Hepatocyte (in vitro differentiated cells): Measurements from ENCODE around the gene RACK1. TPM values are rescaled to one million over a fixed set of nuclear protein-coding genes. Genes with fewer than 3 reads are reported as not detected.
A peak's percentile ranks its signal among the peaks of the same experiment; 100 is the strongest.

ENCODE experiments used
- DNase-seq: peaks from one replicate; pipeline ENCODE4 v3.0.0-alpha.2; 2016; ENCODE audit warnings: low spot score
- H2AFZ ChIP-seq: fragments of 200-600 bp; sonication (generic); 2 replicates; pipeline ENCODE4 v1.6.0; 2016; ENCODE audit warnings: antibody characterized with exemption, mild to moderate bottlenecking
- H3K27ac ChIP-seq: fragments of 200-600 bp; sonication (generic); 2 replicates; pipeline ENCODE4 v1.5.1; 2016; ENCODE audit warnings: mild to moderate bottlenecking
- H3K27me3 ChIP-seq: fragments of 200-600 bp; sonication (generic); 2 replicates; pipeline ENCODE4 v1.6.1; 2016
- H3K36me3 ChIP-seq: fragments of 200-600 bp; sonication (generic); replicated peaks from 2 replicates; pipeline ENCODE4 v1.5.1; 2016; ENCODE audit warnings: low read depth; ENCODE audit not compliant: insufficient read depth
- H3K4me1 ChIP-seq: fragments of 200-600 bp; sonication (generic); 2 replicates; pipeline ENCODE4 v1.5.1; 2016; ENCODE audit warnings: mild to moderate bottlenecking, moderate library complexity; ENCODE audit not compliant: insufficient read depth
- H3K4me2 ChIP-seq: fragments of 200-600 bp; sonication (generic); 2 replicates; pipeline ENCODE4 v1.6.0; 2016
- H3K4me3 ChIP-seq: fragments of 200-600 bp; sonication (generic); 2 replicates; pipeline ENCODE4 v1.5.1; 2016; ENCODE audit warnings: mild to moderate bottlenecking
- H3K79me2 ChIP-seq: fragments of 200-600 bp; sonication (generic); 2 replicates; pipeline ENCODE4 v1.6.0; 2017; ENCODE audit warnings: mild to moderate bottlenecking
- H3K9me2 ChIP-seq: fragments of 200-600 bp; sonication (generic); replicated peaks from 2 replicates; pipeline ENCODE4 v1.6.0; 2017; ENCODE audit warnings: mild to moderate bottlenecking; ENCODE audit not compliant: insufficient read depth
- H3K9me3 ChIP-seq: fragments of 200-600 bp; sonication (generic); 2 replicates; pipeline ENCODE4 v1.5.1; 2016; ENCODE audit warnings: low read depth, mild to moderate bottlenecking
- H4K20me1 ChIP-seq: fragments of 200-600 bp; sonication (generic); 2 replicates; pipeline ENCODE4 v1.6.0; 2016; ENCODE audit warnings: mild to moderate bottlenecking; ENCODE audit not compliant: insufficient read depth, poor library complexity, severe bottlenecking
- EZH2 ChIP-seq: fragments of 200-600 bp; sonication (generic); IDR thresholded peaks from 2 replicates; pipeline ENCODE4 v1.6.1; 2016; ENCODE audit warnings: antibody characterized with exemption, mild to moderate bottlenecking, borderline replicate concordance
- EZH2phosphoT487 ChIP-seq: fragments of 200-600 bp; sonication (generic); IDR thresholded peaks from one replicate; pipeline ENCODE4 v1.6.1; 2018; ENCODE audit warnings: antibody characterized with exemption, mild to moderate bottlenecking, low read depth, moderate library complexity; ENCODE audit not compliant: unreplicated experiment, severe bottlenecking
- WGBS: methylation state at CpG from one replicate; pipeline ENCODE4 v1.1.6; 2016; ENCODE audit warnings: low lambda C conversion rate; ENCODE audit errors: missing lambda C conversion rate; 5-methylcytosine and 5-hydroxymethylcytosine counted together
- polyA plus RNA-seq: library from polyadenylated mRNA; unstranded; fragments of >200 nt; fragmentation: Nextera tagmentation; extraction: Ambion mirVana; gene quantifications from 2 replicates; pipeline ENCODE4 v1.2.1, GENCODE V29; 2016
- total RNA-seq: library from RNA; depleted of rRNA; stranded (reverse); fragments of >200 nt; gene quantifications from 2 replicates; pipeline ENCODE4 v1.2.3, GENCODE V29; 2014
- TF ChIP-seq, protein P1 (sequence below): fragments of 200-600 bp; sonication (generic); IDR thresholded peaks from 2 replicates; pipeline ENCODE4 v1.5.1; 2016; ENCODE audit warnings: antibody characterized with exemption, mild to moderate bottlenecking; ENCODE audit not compliant: poor library complexity

The RACK1 gene
- total and polyA plus RNA-seq, 2 experiments from 2014 or later, result 680 to 2,199 TPM

GRCh38 chr5:181207960-181208253 is 35.8 kb downstream of the RACK1 start:
- no peak overlapping the region for H3K4me3 ChIP-seq
- peaks cover 20% of the 10 kb centered on the region for H3K4me1 ChIP-seq
- H3K9me2 ChIP-seq, result no peaks in the 10 kb centered on the region
- 53% methylated on average over 3 of the region's 3 CpGs for WGBS
- no peak overlapping the region for H3K27ac ChIP-seq
- no peaks in the 10 kb centered on the region for H3K79me2 ChIP-seq
- peaks cover 22% of the 10 kb centered on the region for H3K27me3 ChIP-seq
- no peak overlapping the region for H2AFZ ChIP-seq
- no peaks in the 10 kb centered on the region for H3K9me3 ChIP-seq
- peak overlapping the region; percentile 100 for H3K4me2 ChIP-seq
- no peak for DNase-seq
- TF ChIP-seq EZH2 (no peak), EZH2phosphoT487 (no peak)
- TF ChIP-seq, protein P1, sequence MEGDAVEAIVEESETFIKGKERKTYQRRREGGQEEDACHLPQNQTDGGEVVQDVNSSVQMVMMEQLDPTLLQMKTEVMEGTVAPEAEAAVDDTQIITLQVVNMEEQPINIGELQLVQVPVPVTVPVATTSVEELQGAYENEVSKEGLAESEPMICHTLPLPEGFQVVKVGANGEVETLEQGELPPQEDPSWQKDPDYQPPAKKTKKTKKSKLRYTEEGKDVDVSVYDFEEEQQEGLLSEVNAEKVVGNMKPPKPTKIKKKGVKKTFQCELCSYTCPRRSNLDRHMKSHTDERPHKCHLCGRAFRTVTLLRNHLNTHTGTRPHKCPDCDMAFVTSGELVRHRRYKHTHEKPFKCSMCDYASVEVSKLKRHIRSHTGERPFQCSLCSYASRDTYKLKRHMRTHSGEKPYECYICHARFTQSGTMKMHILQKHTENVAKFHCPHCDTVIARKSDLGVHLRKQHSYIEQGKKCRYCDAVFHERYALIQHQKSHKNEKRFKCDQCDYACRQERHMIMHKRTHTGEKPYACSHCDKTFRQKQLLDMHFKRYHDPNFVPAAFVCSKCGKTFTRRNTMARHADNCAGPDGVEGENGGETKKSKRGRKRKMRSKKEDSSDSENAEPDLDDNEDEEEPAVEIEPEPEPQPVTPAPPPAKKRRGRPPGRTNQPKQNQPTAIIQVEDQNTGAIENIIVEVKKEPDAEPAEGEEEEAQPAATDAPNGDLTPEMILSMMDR, result no peak
- H4K20me1 ChIP-seq, result no peaks in the 10 kb centered on the region
- no peaks in the 10 kb centered on the region for H3K36me3 ChIP-seq

GRCh38 chr5:181207214-181207959 is 36.3 kb downstream of the RACK1 start:
- WGBS, result 1% methylated on average over 36 of the region's 36 CpGs
- H2AFZ ChIP-seq, result peak overlapping the region; percentile 30

DNA sequence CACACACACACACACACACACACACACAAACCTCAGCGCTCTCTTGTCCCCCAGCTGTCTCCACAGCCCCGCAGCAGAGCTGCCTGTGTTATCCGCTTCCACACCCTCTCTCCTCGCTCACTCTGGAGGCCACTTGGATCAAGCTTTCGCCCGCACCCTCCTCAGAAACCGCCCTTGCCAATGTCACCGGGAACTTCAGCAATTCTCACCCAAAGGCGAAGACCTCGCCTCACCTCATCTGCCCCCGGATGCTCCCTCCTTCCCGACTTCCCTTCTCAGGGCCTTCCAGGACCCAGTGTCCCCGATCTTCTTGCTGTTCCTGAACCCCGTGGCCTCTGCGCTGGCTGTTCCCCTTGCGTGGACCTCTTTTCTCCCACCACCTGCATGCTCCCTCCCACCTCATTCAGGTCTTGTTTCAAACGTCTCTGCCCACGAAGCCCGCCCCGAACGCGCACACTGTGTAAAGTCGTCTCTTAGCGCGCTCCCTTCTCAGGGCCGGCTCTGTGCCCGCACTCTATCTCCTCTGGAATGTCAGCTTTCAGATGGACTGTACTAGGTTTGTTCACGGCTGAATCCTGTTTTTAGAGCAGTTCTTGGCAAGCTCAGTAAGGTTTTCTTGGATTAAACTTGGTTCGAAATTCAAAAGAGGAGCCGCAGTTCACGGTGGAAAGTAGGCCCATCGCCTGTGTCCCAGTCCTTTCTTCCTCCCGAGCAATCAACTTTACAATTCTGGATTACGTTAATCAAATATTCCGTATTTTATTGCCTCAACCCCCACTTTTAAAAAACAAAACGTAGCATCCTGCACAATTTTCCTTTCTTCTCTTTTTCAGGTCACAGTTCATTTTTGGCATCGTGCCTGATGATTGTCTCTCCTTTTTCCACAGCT is 37.7 kb downstream of the RACK1 start:
- peak; percentile 45 for DNase-seq
- H3K9me3 ChIP-seq, result no peaks in the 10 kb centered on the region
- H3K4me3 ChIP-seq, result peak overlapping the region; percentile 53
- peaks cover 20% of the 10 kb centered on the region for H3K4me1 ChIP-seq
- peak overlapping the region; percentile 45 for H3K27ac ChIP-seq
- no peaks in the 10 kb centered on the region for H3K36me3 ChIP-seq
- peak overlapping the region; percentile 100 for H3K4me2 ChIP-seq
- H3K79me2 ChIP-seq, result no peaks in the 10 kb centered on the region
- H3K27me3 ChIP-seq, result peaks cover 23% of the 10 kb centered on the region
- H2AFZ ChIP-seq, result peak overlapping the region; percentile 22
- WGBS, result 5% methylated on average over 37 of the region's 37 CpGs
- TF ChIP-seq, protein P1, result no peak
- TF ChIP-seq EZH2 (no peak), EZH2phosphoT487 (no peak)
- H3K9me2 ChIP-seq, result no peaks in the 10 kb centered on the region
- no peaks in the 10 kb centered on the region for H4K20me1 ChIP-seq

More at GRCh38 chr5:181207214-181207959, 36.3 kb downstream of the RACK1 start:
- Histone ChIP-seq H3K79me2 (no peaks in the 10 kb centered on the region), H3K27ac (peak overlapping the region; percentile 77), H3K4me3 (peak overlapping the region; percentile 35), H3K9me2 (no peaks in the 10 kb centered on the region), H3K9me3 (no peaks in the 10 kb centered on the region), H3K36me3 (no peaks in the 10 kb centered on the region), H3K4me1 (peaks cover 20% of the 10 kb centered on the region), H4K20me1 (no peaks in the 10 kb centered on the region), H3K4me2 (peak overlapping the region; percentile 100), H3K27me3 (peaks cover 22% of the 10 kb centered on the region)
- DNase-seq, result peak; percentile 86
- TF ChIP-seq EZH2phosphoT487 (no peak), EZH2 (no peak)
- TF ChIP-seq, protein P1, result no peak
